Neuronal stem cell (in vitro differentiated cells): ENCODE data around the gene TCF4.

Source experiments
- DNase-seq: peaks from one replicate; pipeline ENCODE4 v3.0.0-alpha.2; 2013; ENCODE audit warnings: low spot score
- H2AFZ ChIP-seq: one replicate; pipeline ENCODE4 v1.6.1; 2013; ENCODE audit warnings: mild to moderate bottlenecking, low read length, inconsistent platforms
- H2AK5ac ChIP-seq: 2 replicates; pipeline ENCODE4 v1.6.1; 2013; ENCODE audit warnings: low read depth, mild to moderate bottlenecking, inconsistent platforms, low read length, moderate library complexity, mixed read lengths
- H2BK120ac ChIP-seq: 2 replicates; pipeline ENCODE4 v1.6.1; 2013; ENCODE audit warnings: low read depth, mild to moderate bottlenecking, inconsistent platforms, low read length, moderate library complexity, mixed read lengths
- H2BK12ac ChIP-seq: one replicate; pipeline ENCODE4 v1.6.1; 2013; ENCODE audit warnings: low read length, inconsistent platforms
- H2BK15ac ChIP-seq: 2 replicates; pipeline ENCODE4 v1.6.1; 2013; ENCODE audit warnings: mild to moderate bottlenecking, low read length, inconsistent platforms, mixed read lengths
- H2BK5ac ChIP-seq: one replicate; pipeline ENCODE4 v1.6.1; 2013; ENCODE audit warnings: inconsistent platforms, mild to moderate bottlenecking, low read length, moderate library complexity
- H3K14ac ChIP-seq: one replicate; pipeline ENCODE4 v1.6.1; 2013; ENCODE audit warnings: low read length, inconsistent platforms
- H3K18ac ChIP-seq: 2 replicates; pipeline ENCODE4 v1.6.1; 2013; ENCODE audit warnings: low read length, inconsistent platforms
- H3K23ac ChIP-seq: 2 replicates; pipeline ENCODE4 v1.6.1; 2013; ENCODE audit warnings: low read depth, mild to moderate bottlenecking, mixed read lengths, low read length, inconsistent platforms; ENCODE audit not compliant: poor library complexity
- H3K27ac ChIP-seq: replicated peaks from 3 replicates; pipeline ENCODE4 v1.5.1; 2013; ENCODE audit warnings: low read length, inconsistent platforms
- H3K27me3 ChIP-seq, 3 experiments: 2 replicates each; pipeline ENCODE4 v1.6.1; 2013; ENCODE audit warnings: low read length in 3 of 3, mild to moderate bottlenecking in 2 of 3, inconsistent platforms in 1 of 3, low read depth in 1 of 3, mixed read lengths in 1 of 3, moderate library complexity in 1 of 3; ENCODE audit not compliant: control insufficient read depth in 3 of 3, insufficient read depth in 3 of 3
- H3K36me3 ChIP-seq, 2 donors: replicated peaks in 1 of 2; 2 replicates each; pipeline ENCODE4 v1.6.1; 2013; ENCODE audit warnings: low read length in 2 of 2; ENCODE audit not compliant: control insufficient read depth in 2 of 2, insufficient read depth in 2 of 2
- H3K4ac ChIP-seq: 2 replicates; pipeline ENCODE4 v1.6.1; 2013; ENCODE audit warnings: inconsistent platforms, mild to moderate bottlenecking, low read length, moderate library complexity
- H3K4me1 ChIP-seq, 2 donors: 1 replicate in 1 of 2; 2 replicates in 1 of 2; pipeline ENCODE4 v1.6.1; 2013; ENCODE audit warnings: low read length in 2 of 2, low read depth in 1 of 2; ENCODE audit not compliant: control insufficient read depth in 2 of 2, insufficient read depth in 1 of 2
- H3K4me2 ChIP-seq: one replicate; pipeline ENCODE4 v1.6.1; 2013; ENCODE audit warnings: mild to moderate bottlenecking, low read length, inconsistent platforms; ENCODE audit not compliant: insufficient read depth, poor library complexity, severe bottlenecking
- H3K4me3 ChIP-seq, 2 donors: 2 replicates each; pipeline ENCODE4 v1.5.1; 2013; ENCODE audit warnings: low read length in 2 of 2, mild to moderate bottlenecking in 2 of 2, inconsistent platforms in 1 of 2, moderate library complexity in 1 of 2
- H3K79me1 ChIP-seq: one replicate; pipeline ENCODE4 v1.6.1; 2013; ENCODE audit warnings: low read depth, mild to moderate bottlenecking, inconsistent platforms, low read length, moderate library complexity
- H3K9ac ChIP-seq: one replicate; pipeline ENCODE4 v1.6.1; 2013; ENCODE audit warnings: mild to moderate bottlenecking, low read depth, low read length, inconsistent platforms; ENCODE audit not compliant: poor library complexity
- H3K9me3 ChIP-seq, 2 donors: replicated peaks in 1 of 2; 2 replicates each; pipeline versions ENCODE3 to v1.6.1; 2013; ENCODE audit warnings: low read length in 2 of 2, mild to moderate bottlenecking in 2 of 2, inconsistent platforms in 1 of 2, low read depth in 1 of 2, mixed read lengths in 1 of 2, moderate library complexity in 1 of 2; ENCODE audit not compliant: control insufficient read depth in 2 of 2, insufficient read depth in 1 of 2
- H4K8ac ChIP-seq: one replicate; pipeline ENCODE4 v1.6.1; 2013; ENCODE audit warnings: low read depth, mild to moderate bottlenecking, inconsistent platforms, low read length, moderate library complexity
- H4K91ac ChIP-seq: one replicate; pipeline ENCODE4 v1.6.1; 2013; ENCODE audit warnings: low read length, low read depth, mild to moderate bottlenecking, inconsistent platforms; ENCODE audit not compliant: poor library complexity
- WGBS, 2 donors: extraction: QIAGEN DNeasy Blood & Tissue Kit; methylation state at CpG; one replicate each; pipeline ENCODE4 v1.1.7; 2013; ENCODE audit warnings: missing lambda C conversion rate in 2 of 2, mixed read lengths in 1 of 2; ENCODE audit not compliant: insufficient read length in 2 of 2, insufficient replicate concordance in 1 of 2; ENCODE audit errors: extremely low coverage in 2 of 2; 5-methylcytosine and 5-hydroxymethylcytosine counted together

Gene TCF4

GRCh38 chr18:55592572-55592971 lies 4.6 kb upstream of the TCF4 start:
- Histone ChIP-seq H2AK5ac (no peak overlapping the region), H2AFZ (no peak overlapping the region), H3K9ac (no peak overlapping the region), H3K18ac (no peak overlapping the region), H2BK120ac (no peak overlapping the region), H3K4me1 (peaks cover 1 to 2% of the 10 kb centered on the region in 2 donors), H3K27me3 (no peaks in the 10 kb centered on the region), H2BK5ac (no peak overlapping the region), H3K79me1 (no peaks in the 10 kb centered on the region), H4K91ac (no peak overlapping the region), H2BK15ac (no peak overlapping the region), H3K4me2 (no peak overlapping the region), H3K14ac (no peak overlapping the region), H3K4ac (no peak overlapping the region), H3K36me3 (no peaks in the 10 kb centered on the region), H3K27ac (no peak overlapping the region), H2BK12ac (no peak overlapping the region), H3K9me3 (no peaks in the 10 kb centered on the region), H3K23ac (no peak overlapping the region), H3K4me3 (no peak overlapping the region), H4K8ac (no peak overlapping the region)
- no peak for DNase-seq
- WGBS, 2 donors: no CpG with 5 or more reads among the region's 4 CpGs

GRCh38 chr18:55592106-55592505 lies 4.1 kb upstream of the TCF4 start:
- H2AK5ac ChIP-seq: no peak overlapping the region
- H3K23ac ChIP-seq: no peak overlapping the region
- no peak overlapping the region for H2BK120ac ChIP-seq
- no peak overlapping the region for H3K4ac ChIP-seq
- H2BK5ac ChIP-seq: no peak overlapping the region
- H3K4me1 ChIP-seq: peaks cover 1 to 2% of the 10 kb centered on the region in 2 donors
- H3K27ac ChIP-seq: no peak overlapping the region
- H3K27me3 ChIP-seq: no peaks in the 10 kb centered on the region
- H4K8ac ChIP-seq: no peak overlapping the region
- H3K4me2 ChIP-seq: no peak overlapping the region
- no peak overlapping the region for H3K9ac ChIP-seq
- H3K4me3 ChIP-seq: no peak overlapping the region
- H2AFZ ChIP-seq: no peak overlapping the region
- no peaks in the 10 kb centered on the region for H3K79me1 ChIP-seq
- H3K18ac ChIP-seq: no peak overlapping the region
- no peak overlapping the region for H3K14ac ChIP-seq
- DNase-seq: no peak
- no peak overlapping the region for H2BK12ac ChIP-seq
- H2BK15ac ChIP-seq: no peak overlapping the region
- no peak overlapping the region for H4K91ac ChIP-seq
- H3K9me3 ChIP-seq: no peaks in the 10 kb centered on the region
- no peaks in the 10 kb centered on the region for H3K36me3 ChIP-seq
- WGBS, 2 donors: no CpG with 5 or more reads among the region's 1 CpG

DNA sequence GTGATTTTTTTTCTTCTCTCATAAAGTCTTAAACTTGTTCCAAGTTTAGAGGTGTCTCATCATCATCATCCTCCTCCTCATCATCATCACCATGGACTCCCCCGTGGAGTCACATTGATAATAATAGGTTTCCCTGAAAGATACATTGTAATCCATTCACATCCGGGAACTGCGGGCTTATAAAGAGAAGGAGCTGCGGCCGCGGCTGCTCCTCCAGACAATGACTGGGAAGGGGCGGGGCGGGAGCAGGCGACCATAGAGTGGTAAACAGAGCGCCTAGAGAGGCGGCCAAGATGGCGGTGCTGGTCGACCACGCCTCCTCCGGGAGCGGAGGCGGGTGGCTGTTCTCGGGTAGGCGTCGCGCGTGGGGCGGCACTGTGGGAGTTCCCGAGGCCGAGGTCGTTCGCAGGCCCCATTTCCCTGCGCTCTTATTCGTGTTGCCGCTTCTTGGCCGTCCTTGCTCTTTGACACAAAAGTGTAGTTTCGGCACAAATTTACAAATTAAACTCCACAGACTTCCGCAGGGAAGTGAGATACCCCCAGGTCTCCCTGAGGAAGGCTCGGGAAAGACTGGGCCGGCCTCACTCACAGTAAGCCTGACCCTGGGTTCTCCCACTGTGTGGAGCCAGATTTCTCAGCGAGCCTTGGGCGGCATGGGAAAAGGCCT lies 1.8 kb upstream of the TCF4 start:
- peak overlapping the region; percentile 82 for H3K23ac ChIP-seq
- peak overlapping the region; percentile 56 for H3K4me2 ChIP-seq
- H4K8ac ChIP-seq: no peak overlapping the region
- H3K9ac ChIP-seq: peak overlapping the region; percentile 46
- no peaks in the 10 kb centered on the region for H3K9me3 ChIP-seq
- H2BK120ac ChIP-seq: no peak overlapping the region
- peak overlapping the region; percentile 59 to 79 for H3K4me3 ChIP-seq
- no peak overlapping the region for H2BK15ac ChIP-seq
- DNase-seq: peak; percentile 91
- H2BK5ac ChIP-seq: no peak overlapping the region
- no peak overlapping the region for H3K14ac ChIP-seq
- WGBS, 2 donors: no CpG with 5 or more reads among the region's 37 CpGs
- H3K4ac ChIP-seq: no peak overlapping the region
- H3K79me1 ChIP-seq: no peaks in the 10 kb centered on the region
- H3K4me1 ChIP-seq: peaks cover 1 to 6% of the 10 kb centered on the region in 2 donors
- H3K36me3 ChIP-seq: peaks cover 0 to 13% of the 10 kb centered on the region in 2 donors
- no peaks in the 10 kb centered on the region for H3K27me3 ChIP-seq
- peak overlapping the region; percentile 82 for H2AFZ ChIP-seq
- peak overlapping the region; percentile 80 for H3K18ac ChIP-seq
- H2BK12ac ChIP-seq: no peak overlapping the region
- H4K91ac ChIP-seq: no peak overlapping the region
- no peak overlapping the region for H3K27ac ChIP-seq
- H2AK5ac ChIP-seq: no peak overlapping the region

DNA sequence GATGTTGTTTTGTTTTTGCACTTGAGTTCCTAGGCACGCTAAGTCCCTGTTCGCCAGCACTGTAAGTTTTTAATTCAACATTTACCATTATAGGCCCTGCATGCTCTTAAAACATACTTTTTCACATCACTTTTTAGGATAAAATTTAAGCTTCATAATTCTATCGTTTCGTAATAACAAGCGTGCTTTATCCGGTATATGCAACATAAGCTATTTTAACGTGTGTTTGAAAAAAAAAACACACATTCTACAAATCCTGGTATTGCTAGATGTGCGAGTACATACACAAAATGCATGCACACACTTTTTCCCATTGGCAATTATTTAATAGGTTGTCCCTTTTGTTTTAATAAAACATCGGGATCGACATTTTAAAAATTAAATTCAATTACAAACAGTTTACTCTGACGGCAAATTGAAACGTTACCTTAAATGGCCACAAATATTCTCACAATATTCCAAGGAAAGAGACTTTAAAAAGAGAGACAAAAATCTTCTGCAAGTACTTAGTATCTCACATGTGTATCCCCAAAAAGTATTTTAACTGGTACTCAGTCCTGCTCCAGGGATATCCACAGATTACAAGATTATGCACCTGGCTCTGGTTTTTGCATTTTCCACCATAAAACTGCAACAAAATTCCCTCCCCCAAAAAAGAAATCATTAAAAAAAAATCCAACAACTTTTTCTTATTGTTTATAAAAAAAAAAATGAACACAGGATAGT lies 1.0 kb upstream of the TCF4 start:
- Histone ChIP-seq H2BK12ac (no peak overlapping the region), H3K36me3 (peaks cover 0 to 20% of the 10 kb centered on the region in 2 donors), H4K91ac (no peak overlapping the region), H3K9me3 (no peaks in the 10 kb centered on the region), H2AFZ (peak overlapping the region; percentile 27), H3K27ac (peak overlapping the region; percentile 91), H3K4me2 (peak overlapping the region; percentile 61), H3K9ac (no peak overlapping the region), H3K18ac (no peak overlapping the region), H3K14ac (no peak overlapping the region), H2BK120ac (no peak overlapping the region), H4K8ac (no peak overlapping the region), H2BK5ac (no peak overlapping the region), H3K23ac (no peak overlapping the region), H3K4me3 (peak overlapping the region; percentile 59 to 86), H2AK5ac (no peak overlapping the region), H3K4me1 (peaks cover 1 to 9% of the 10 kb centered on the region in 2 donors), H3K79me1 (no peaks in the 10 kb centered on the region), H3K4ac (no peak overlapping the region), H2BK15ac (no peak overlapping the region), H3K27me3 (no peaks in the 10 kb centered on the region)
- no CpG with 5 or more reads among the region's 12 CpGs for WGBS, 2 donors
- no peak for DNase-seq
